Tibial nerve (tissue), 4 donors: ENCODE results near the gene FXYD2. TPM values are rescaled to one million over a fixed set of nuclear protein-coding genes. Genes with fewer than 3 reads are reported as not detected.

Source experiments
- DNase-seq, 2 donors: peaks; one replicate each; pipeline ENCODE4 v3.0.0-alpha.2; 2019; ENCODE audit warnings: low spot score in 2 of 2
- H3K27ac ChIP-seq, 4 donors: fragments of 200-600 bp; sonication (generic) in 3 of 4; one replicate each; pipeline ENCODE4 v1.5.1; 2017 to 2019; ENCODE audit warnings: mild to moderate bottlenecking in 1 of 4
- H3K27me3 ChIP-seq, 2 donors: fragments of 200-600 bp; sonication (generic) in 1 of 2; one replicate each; pipeline versions ENCODE4 v1.5.1 to v1.6.0; 2017 to 2019
- H3K36me3 ChIP-seq, 3 donors: fragments of 200-600 bp; sonication (generic); one replicate each; pipeline ENCODE4 v1.5.1; 2018 to 2019
- H3K4me1 ChIP-seq, 4 donors: fragments of 200-600 bp; sonication (generic) in 3 of 4; one replicate each; pipeline ENCODE4 v1.5.1; 2017 to 2019
- H3K4me3 ChIP-seq, 4 donors: fragments of 200-600 bp; sonication (generic) in 3 of 4; one replicate each; pipeline ENCODE4 v1.5.1; 2017 to 2019; ENCODE audit warnings: mild to moderate bottlenecking in 1 of 4, moderate library complexity in 1 of 4
- H3K9me3 ChIP-seq, 4 donors: fragments of 200-600 bp; sonication (generic) in 3 of 4; one replicate each; pipeline ENCODE4 v1.5.1; 2017 to 2019
- CTCF ChIP-seq, 5 experiments: fragments of 200-600 bp in 3 of 5; fragments of 450-650 bp in 2 of 5; sonication (generic) in 3 of 5; IDR thresholded peaks; one replicate each; pipeline ENCODE4 v1.5.1; 2016 to 2019; ENCODE audit warnings: antibody characterized with exemption in 5 of 5, mild to moderate bottlenecking in 3 of 5, moderate library complexity in 2 of 5
- EP300 ChIP-seq, 2 donors: sonication (generic); formaldehyde crosslinking; IDR thresholded peaks; one replicate each; pipeline ENCODE4 v1.6.1; 2017; ENCODE audit warnings: antibody characterized with exemption in 2 of 2, mild to moderate bottlenecking in 1 of 2
- POLR2A ChIP-seq, 2 donors: fragments of 450-650 bp; IDR thresholded peaks; one replicate each; pipeline ENCODE4 v1.6.1; 2017; ENCODE audit warnings: antibody characterized with exemption in 2 of 2, mild to moderate bottlenecking in 2 of 2, moderate library complexity in 2 of 2
- WGBS, 2 donors: methylation state at CpG; one replicate each; pipeline ENCODE4 v1.1.5; 2018; 5-methylcytosine and 5-hydroxymethylcytosine counted together
- total RNA-seq, 4 donors: library from RNA; depleted of rRNA; stranded (reverse); fragments of >200 nt; gene quantifications; one replicate each; pipeline ENCODE4 v1.1.0, GENCODE V29; 2016

FXYD2 gene
- total RNA-seq, 4 donors from 2014 or later = 0.39 to 1.8 (median 0.96) TPM

DNA sequence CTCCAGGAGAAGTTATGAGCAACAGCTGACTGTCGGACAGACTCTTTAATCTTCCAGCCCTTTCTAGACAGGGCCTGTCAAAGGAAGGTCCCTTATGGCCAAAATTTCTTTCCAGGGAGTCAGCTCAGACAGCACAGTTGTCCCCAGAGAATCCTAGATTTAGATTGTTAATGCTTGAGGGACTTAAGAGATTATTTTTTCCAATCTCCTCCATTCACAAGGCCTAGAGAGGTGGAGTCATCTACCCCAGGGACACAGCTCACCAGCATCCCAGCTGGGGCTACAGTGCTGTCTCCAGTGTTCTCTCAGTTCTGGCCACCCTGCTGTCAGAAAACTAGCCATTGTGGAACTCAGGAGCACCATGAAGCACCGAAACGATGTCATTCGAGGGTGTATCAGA is 35.3 kb downstream of the FXYD2 start:
- no peak for DNase-seq
- Histone ChIP-seq H3K4me3 (no peak overlapping the region), H3K36me3 (no peaks in the 10 kb centered on the region), H3K4me1 (no peaks in the 10 kb centered on the region), H3K27ac (no peak overlapping the region), H3K27me3 (peaks cover 0 to 50% of the 10 kb centered on the region in 2 donors), H3K9me3 (no peaks in the 10 kb centered on the region)
- TF ChIP-seq CTCF (IDR thresholded peaks at IDR 0.05) (no peak), POLR2A (IDR thresholded peaks at IDR 0.05) (no peak), EP300 (IDR thresholded peaks at IDR 0.05) (no peak)
- 79 to 95% methylated on average over 4 of the region's 4 CpGs for WGBS, 2 donors

DNA sequence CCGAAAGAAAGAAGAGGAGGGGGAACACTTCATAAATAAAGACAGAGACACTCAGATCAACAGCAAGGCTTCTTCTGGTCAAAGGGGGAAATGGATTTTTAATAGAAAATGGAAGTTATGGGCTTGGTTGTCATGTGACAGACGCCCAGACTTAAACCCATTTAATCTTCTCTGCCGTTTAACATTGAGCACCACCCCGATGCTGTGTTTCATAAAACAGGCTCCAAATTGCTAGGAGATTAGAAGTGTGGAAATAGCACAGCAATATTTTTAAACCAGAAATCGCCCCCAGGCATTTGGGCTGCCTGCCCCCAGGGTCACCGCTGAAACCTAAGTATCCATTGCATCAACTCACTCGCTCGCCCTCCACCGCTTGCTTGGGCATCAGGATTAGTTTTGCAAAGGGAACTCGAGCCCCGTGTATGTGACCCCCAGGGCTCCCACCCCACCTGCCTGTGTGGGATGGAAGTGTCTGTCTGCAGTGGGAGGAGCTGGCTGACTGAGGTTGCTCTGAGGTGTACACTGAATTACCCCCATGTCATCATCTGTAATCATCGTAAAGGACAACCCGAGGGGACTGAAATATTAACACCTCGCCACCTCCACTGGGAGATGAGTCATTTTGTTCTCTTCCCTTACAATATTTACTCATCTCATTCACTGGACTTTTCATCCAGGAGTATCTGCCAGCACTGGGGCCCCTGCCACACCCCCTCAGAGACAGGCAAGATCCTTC is 38.2 kb downstream of the FXYD2 start:
- Histone ChIP-seq H3K4me3 (no peak overlapping the region), H3K36me3 (no peaks in the 10 kb centered on the region), H3K4me1 (no peaks in the 10 kb centered on the region), H3K9me3 (no peaks in the 10 kb centered on the region), H3K27me3 (peaks cover 0 to 35% of the 10 kb centered on the region in 2 donors), H3K27ac (no peak overlapping the region)
- DNase-seq = no peak
- 43 to 56% methylated on average over 14 of the region's 14 CpGs for WGBS, 2 donors
- TF ChIP-seq EP300 (IDR thresholded peaks at IDR 0.05) (no peak), POLR2A (IDR thresholded peaks at IDR 0.05) (no peak), CTCF (IDR thresholded peaks at IDR 0.05) (no peak)

GRCh38 chr11:117782101-117782500 is 42.4 kb downstream of the FXYD2 start:
- WGBS, 2 donors = 37 to 53% methylated on average over 11 of the region's 11 CpGs
- Histone ChIP-seq H3K4me1 (no peaks in the 10 kb centered on the region), H3K4me3 (no peak overlapping the region), H3K27ac (no peak overlapping the region), H3K27me3 (peaks cover 0 to 20% of the 10 kb centered on the region in 2 donors), H3K9me3 (no peaks in the 10 kb centered on the region), H3K36me3 (no peaks in the 10 kb centered on the region)
- no peak for DNase-seq
- TF ChIP-seq POLR2A (IDR thresholded peaks at IDR 0.05) (no peak), EP300 (IDR thresholded peaks at IDR 0.05) (no peak), CTCF (IDR thresholded peaks at IDR 0.05) (no peak)

DNA sequence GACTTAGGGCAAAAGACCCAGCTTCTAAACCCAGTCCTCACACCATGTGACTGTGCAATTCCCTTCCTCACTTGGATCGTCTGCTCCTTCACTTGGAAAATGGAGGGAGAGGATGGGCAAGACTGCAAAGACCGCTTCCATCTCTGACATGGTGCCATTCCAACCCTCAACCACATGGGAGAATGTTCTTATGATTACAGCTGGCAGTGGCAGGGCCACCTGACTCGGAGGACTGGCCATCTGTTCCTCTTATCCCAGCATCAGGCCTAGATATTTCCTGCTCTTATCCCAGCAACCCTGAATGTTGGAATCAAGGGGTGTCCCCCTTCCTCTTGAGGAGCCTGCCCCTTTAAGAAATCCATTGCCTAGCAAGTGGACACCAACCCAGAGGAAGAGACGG is 42.9 kb downstream of the FXYD2 start:
- Histone ChIP-seq H3K4me3 (no peak overlapping the region), H3K9me3 (no peaks in the 10 kb centered on the region), H3K4me1 (no peaks in the 10 kb centered on the region), H3K36me3 (no peaks in the 10 kb centered on the region), H3K27me3 (peaks cover 0 to 20% of the 10 kb centered on the region in 2 donors), H3K27ac (no peak overlapping the region)
- TF ChIP-seq CTCF (IDR thresholded peaks at IDR 0.05) = no peak
- no peak for TF ChIP-seq POLR2A (IDR thresholded peaks at IDR 0.05)
- TF ChIP-seq EP300 (IDR thresholded peaks at IDR 0.05) = no peak
- WGBS, 2 donors = 64 to 73% methylated on average over 4 of the region's 4 CpGs
- DNase-seq = no peak

- DNase-seq = no peak
- H3K4me1 ChIP-seq = no peaks in the 10 kb centered on the region
- 83 to 84% methylated on average over 26 of the region's 26 CpGs for WGBS, 2 donors
- H3K27me3 ChIP-seq = peaks cover 0 to 20% of the 10 kb centered on the region in 2 donors
- no peak overlapping the region for H3K4me3 ChIP-seq
- H3K36me3 ChIP-seq = no peaks in the 10 kb centered on the region
- no peaks in the 10 kb centered on the region for H3K9me3 ChIP-seq
- no peak overlapping the region for H3K27ac ChIP-seq
- TF ChIP-seq EP300 (IDR thresholded peaks at IDR 0.05) (no peak), CTCF (IDR thresholded peaks at IDR 0.05) (no peak), POLR2A (IDR thresholded peaks at IDR 0.05) (no peak)
These were observed 44.1 kb downstream of the FXYD2 start for GRCh38 chr11:117780456-117780855.
